Heart left ventricle (tissue), 16 donors: ENCODE results near the gene PPME1. TPM values are rescaled to one million over a fixed set of nuclear protein-coding genes. Genes with fewer than 3 reads are reported as not detected.

ENCODE experiments used
- ATAC-seq, 4 donors: fragments of 200-7000 bp; cut with Tn5 transposase; one replicate each; pipeline ENCODE4 v1.9.1; 2020 to 2022; ENCODE audit warnings: moderate library complexity in 4 of 4, mild to moderate bottlenecking in 3 of 4, moderate number of reproducible peaks in 1 of 4
- DNase-seq, 5 donors: peaks; one replicate each; pipeline ENCODE4 v3.0.0-alpha.2; 2020
- H3K27ac ChIP-seq, 12 donors: fragments of 200-600 bp; sonication (generic) in 4 of 12; one replicate each; pipeline versions ENCODE4 v1.5.0 to v1.8.0; 2016 to 2022; ENCODE audit warnings: mild to moderate bottlenecking in 2 of 12
- H3K27me3 ChIP-seq, 9 donors: fragments of 200-600 bp; sonication (generic) in 2 of 9; one replicate each; pipeline versions ENCODE4 v1.5.1 to v1.8.0; 2016 to 2022; ENCODE audit warnings: mild to moderate bottlenecking in 3 of 9
- H3K36me3 ChIP-seq, 9 donors: fragments of 200-600 bp; sonication (generic) in 2 of 9; one replicate each; pipeline versions ENCODE4 v1.5.0 to v1.8.0; 2018 to 2022; ENCODE audit warnings: mild to moderate bottlenecking in 2 of 9
- H3K4me1 ChIP-seq, 12 donors: fragments of 200-600 bp; sonication (generic) in 4 of 12; one replicate each; pipeline versions ENCODE4 v1.5.0 to v1.8.0; 2016 to 2022; ENCODE audit warnings: mild to moderate bottlenecking in 3 of 12
- H3K4me3 ChIP-seq, 12 donors: fragments of 200-600 bp; sonication (generic) in 4 of 12; one replicate each; pipeline versions ENCODE4 v1.5.0 to v1.8.0; 2017 to 2022; ENCODE audit warnings: mild to moderate bottlenecking in 9 of 12, moderate library complexity in 4 of 12
- H3K9me3 ChIP-seq, 12 donors: fragments of 200-600 bp; sonication (generic) in 4 of 12; one replicate each; pipeline versions ENCODE4 v1.5.0 to v1.8.0; 2016 to 2022; ENCODE audit warnings: mild to moderate bottlenecking in 1 of 12
- CTCF ChIP-seq, 12 donors: fragments of 200-600 bp; sonication (generic) in 4 of 12; IDR thresholded peaks; one replicate each; pipeline versions ENCODE4 v1.5.0 to v1.8.0; 2018 to 2022; ENCODE audit warnings: antibody characterized with exemption in 12 of 12, mild to moderate bottlenecking in 5 of 12
- POLR2A ChIP-seq, 2 donors: fragments of 450-650 bp; IDR thresholded peaks; one replicate each; pipeline ENCODE4 v1.6.1; 2017; ENCODE audit warnings: antibody characterized with exemption in 2 of 2, mild to moderate bottlenecking in 2 of 2, moderate library complexity in 2 of 2
- WGBS, 4 donors: extraction: QIAGEN DNeasy Blood & Tissue Kit in 2 of 4; methylation state at CpG; one replicate each; pipeline versions ENCODE4 v1.1.5 to v1.1.7; 2013 to 2018; 5-methylcytosine and 5-hydroxymethylcytosine counted together
- intact Hi-C, 10 donors: fragments of 100-400 bp; cut with DNase I; formaldehyde crosslinking; loops; one replicate each; pipeline versions ENCODE4 v1.11.1 to v1.14.2; 2022
- polyA plus RNA-seq, 2 donors: library from polyadenylated mRNA; stranded (reverse); fragments of 200-250 nt; gene quantifications; one replicate each; pipeline ENCODE4 v1.2.3, GENCODE V29; 2013
- total RNA-seq, 9 donors: library from RNA; depleted of rRNA in 2 of 9; stranded (reverse); fragments of >200 nt in 2 of 9; fragmentation: NEBNext Ultra II Directional in 3 of 9; extraction: Animal tissue kit (Norgen Biotek cat#: 25700) in 3 of 9; gene quantifications; one replicate each; pipeline versions ENCODE4 v1.1.0 to v1.2.4, GENCODE V29; 2016 to 2023
- donor health status: ischemic (EF 13 %, LVEDD 7.1; RV severe dilation, severe dysfunction).
- donor health status: healthy with polysubstance abuse.
- donor health status: DM: no; HTN: yes; CAD: no.
- donor health status: DM: no; HTN: no; CAD: no.
- donor health status: ischemic (EF 25% LVEDD 6.9; RV normal size, moderate dysfunction).
- donor health status: ischemic (EF 25% LVEDD 5.7; RV mildly dilated, moderate dysfunction).
- donor health status: healthy.
- donor health status: DM: yes; HTN: yes; CAD: no.
- donor health status: ischemic (EF 35%, LVEDD 5.7; RV mildly dilated, moderate dysfunction).
- donor health status: nonischemic (EF 11% LVEDD 7.7; RV severe dilation, severe dysfunction).
- donor health status: DM: yes; HTN: yes; CAD: no.
- donor health status: PGD.
- donor health status: ischemic (EF 29% LVEDD 5.4; RV normal size, mild dysfunction).
- donor health status: nonischemic (EF 23%, LVEDD 6.1; RV moderate dilation, normal function).

Gene PPME1
- total and polyA plus RNA-seq, 11 donors: 21.3 to 40.5 (median 28.5) TPM

- H3K27me3 ChIP-seq: no peaks in the 10 kb centered on the region
- DNase-seq (no peak), ATAC-seq (no peak)
- intact Hi-C loops: no loop called here
- peaks cover 0 to 16% (median 0%) of the 10 kb centered on the region in 12 donors for H3K4me1 ChIP-seq
- no peak overlapping the region for H3K27ac ChIP-seq
- no peak for TF ChIP-seq POLR2A (IDR thresholded peaks at IDR 0.05)
- no peak for TF ChIP-seq CTCF (IDR thresholded peaks at IDR 0.05)
- WGBS, 4 donors: 93 to 97% (median 96%) methylated on average over 3 of the region's 3 CpGs
- H3K36me3 ChIP-seq: peaks cover 0 to 85% (median 67%) of the 10 kb centered on the region in 9 donors
- H3K4me3 ChIP-seq: no peak overlapping the region
- no peaks in the 10 kb centered on the region for H3K9me3 ChIP-seq
These were observed 62.6 kb downstream of the PPME1 start for GRCh38 chr11:74233683-74234082.

- Histone ChIP-seq H3K9me3 (no peaks in the 10 kb centered on the region), H3K27ac (peak overlapping the region in 2 of 12 donors; percentile 29 to 30), H3K4me1 (peaks cover 0 to 16% (median 0%) of the 10 kb centered on the region in 12 donors), H3K27me3 (no peaks in the 10 kb centered on the region), H3K36me3 (peaks cover 0 to 92% (median 75%) of the 10 kb centered on the region in 9 donors), H3K4me3 (no peak overlapping the region)
- TF ChIP-seq CTCF (IDR thresholded peaks at IDR 0.05) (no peak), POLR2A (IDR thresholded peaks at IDR 0.05) (no peak)
- intact Hi-C loops: no loop called here
- ATAC-seq: peak in 3 of 4 donors; percentile 45 to 64 (median 48)
- no peak for DNase-seq
- WGBS, 4 donors: 61 to 83% (median 76%) methylated on average over 4 of the region's 4 CpGs
These were observed 64.0 kb downstream of the PPME1 start for GRCh38 chr11:74235121-74235520.

GRCh38 chr11:74237541-74237940 is 66.5 kb downstream of the PPME1 start:
- H3K27ac ChIP-seq: no peak overlapping the region
- TF ChIP-seq POLR2A (IDR thresholded peaks at IDR 0.05) (no peak), CTCF (IDR thresholded peaks at IDR 0.05) (no peak)
- ATAC-seq (no peak), DNase-seq (no peak)
- intact Hi-C loops: no loop called here
- WGBS, 4 donors: 91 to 95% (median 91%) methylated on average over 2 of the region's 2 CpGs
- H3K4me1 ChIP-seq: peaks cover 0 to 16% (median 0%) of the 10 kb centered on the region in 12 donors
- peaks cover 0 to 87% (median 73%) of the 10 kb centered on the region in 9 donors for H3K36me3 ChIP-seq
- no peaks in the 10 kb centered on the region for H3K9me3 ChIP-seq
- H3K4me3 ChIP-seq: no peak overlapping the region
- H3K27me3 ChIP-seq: no peaks in the 10 kb centered on the region

- TF ChIP-seq POLR2A (IDR thresholded peaks at IDR 0.05) (no peak), CTCF (IDR thresholded peaks at IDR 0.05) (no peak)
- ATAC-seq: no peak
- WGBS, 4 donors: 26 to 34% (median 29%) methylated on average over 1 of the region's 1 CpG
- DNase-seq: no peak
- H3K4me1 ChIP-seq: peaks cover 0 to 16% (median 0%) of the 10 kb centered on the region in 12 donors
- H3K9me3 ChIP-seq: no peaks in the 10 kb centered on the region
- H3K4me3 ChIP-seq: no peak overlapping the region
- intact Hi-C loops: no loop called here
- H3K27me3 ChIP-seq: no peaks in the 10 kb centered on the region
- peaks cover 0 to 81% (median 71%) of the 10 kb centered on the region in 9 donors for H3K36me3 ChIP-seq
- no peak overlapping the region for H3K27ac ChIP-seq
These were observed 67.2 kb downstream of the PPME1 start for GRCh38 chr11:74238243-74238642.
